ENCODE measurements around the gene BDKRB2. TPM values are rescaled to one million over a fixed set of nuclear protein-coding genes. Genes with fewer than 3 reads are reported as not detected.

The BDKRB2 gene
- total RNA-seq, 1 donor, result 105 TPM

GRCh38 chr14:96284008-96284407 is 79.4 kb downstream of the BDKRB2 start:
- no peak for TF ChIP-seq CTCF (IDR thresholded peaks at IDR 0.05; ENCODE audit: insufficient read depth, low read depth, low read length)
- no peak overlapping the region for H3K4me3 ChIP-seq (ENCODE audit: low read depth, low read length)
- DNase-seq (ENCODE audit: low read depth), result no peak

- DNase-seq (ENCODE audit: low read depth), result no peak
- H3K4me3 ChIP-seq (ENCODE audit: low read depth, low read length), result no peak overlapping the region
- TF ChIP-seq CTCF (IDR thresholded peaks at IDR 0.05; ENCODE audit: insufficient read depth, low read depth, low read length), result no peak
These were observed 79.8 kb downstream of the BDKRB2 start for GRCh38 chr14:96284430-96284829.

- no peak overlapping the region for H3K4me3 ChIP-seq (ENCODE audit: low read depth, low read length)
- no peak for TF ChIP-seq CTCF (IDR thresholded peaks at IDR 0.05; ENCODE audit: insufficient read depth, low read depth, low read length)
- peak; percentile 87 for DNase-seq (ENCODE audit: low read depth)
These were observed 81.0 kb downstream of the BDKRB2 start for GRCh38 chr14:96285667-96286066.

GRCh38 chr14:96286251-96286650 is 81.6 kb downstream of the BDKRB2 start:
- TF ChIP-seq CTCF (IDR thresholded peaks at IDR 0.05; ENCODE audit: insufficient read depth, low read depth, low read length), result no peak
- H3K4me3 ChIP-seq (ENCODE audit: low read depth, low read length), result no peak overlapping the region

GRCh38 chr14:96287856-96288255 is 83.2 kb downstream of the BDKRB2 start:
- H3K4me3 ChIP-seq (ENCODE audit: low read depth, low read length), result no peak overlapping the region
- DNase-seq (ENCODE audit: low read depth), result no peak
- no peak for TF ChIP-seq CTCF (IDR thresholded peaks at IDR 0.05; ENCODE audit: insufficient read depth, low read depth, low read length)

More at GRCh38 chr14:96286251-96286650, 81.6 kb downstream of the BDKRB2 start:
- DNase-seq (ENCODE audit: low read depth), result no peak

Small RNA genes within 50 kb of the gene (small RNA-seq; reads per million reads assigned to genes)
- gene CKS1BP1, result not detected

Other genes with a start within 250 kb of the BDKRB2 start
- gene C14orf132, start 165.5 kb upstream of the BDKRB2 start, total RNA-seq, result 20.6 and 22.9 TPM in 2 replicates
- 5.8 and 15.1 TPM in 2 replicates for gene BDKRB1, start 51.4 kb downstream of the BDKRB2 start, total RNA-seq
- gene ATG2B, start 158.5 kb downstream of the BDKRB2 start, total RNA-seq, result 31.6 and 32.4 TPM in 2 replicates
- gene GSKIP, start 158.7 kb downstream of the BDKRB2 start, total RNA-seq, result 35.8 and 45.8 TPM in 2 replicates
- 0.43 and 0.64 TPM in 2 replicates for gene AK7, start 187.3 kb downstream of the BDKRB2 start, total RNA-seq